ENCODE measurements around the gene AFF3. TPM values are rescaled to one million over a fixed set of nuclear protein-coding genes. Genes with fewer than 3 reads are reported as not detected.
A peak's percentile ranks its signal among the peaks of the same experiment; 100 is the strongest.

AFF3 gene
- total RNA-seq, 6 experiments from 2014 or later, result 1.3 to 7.3 (median 6.4) TPM

- no peaks in the 10 kb centered on the region for H3K9me3 ChIP-seq
- TF ChIP-seq, protein P1, sequence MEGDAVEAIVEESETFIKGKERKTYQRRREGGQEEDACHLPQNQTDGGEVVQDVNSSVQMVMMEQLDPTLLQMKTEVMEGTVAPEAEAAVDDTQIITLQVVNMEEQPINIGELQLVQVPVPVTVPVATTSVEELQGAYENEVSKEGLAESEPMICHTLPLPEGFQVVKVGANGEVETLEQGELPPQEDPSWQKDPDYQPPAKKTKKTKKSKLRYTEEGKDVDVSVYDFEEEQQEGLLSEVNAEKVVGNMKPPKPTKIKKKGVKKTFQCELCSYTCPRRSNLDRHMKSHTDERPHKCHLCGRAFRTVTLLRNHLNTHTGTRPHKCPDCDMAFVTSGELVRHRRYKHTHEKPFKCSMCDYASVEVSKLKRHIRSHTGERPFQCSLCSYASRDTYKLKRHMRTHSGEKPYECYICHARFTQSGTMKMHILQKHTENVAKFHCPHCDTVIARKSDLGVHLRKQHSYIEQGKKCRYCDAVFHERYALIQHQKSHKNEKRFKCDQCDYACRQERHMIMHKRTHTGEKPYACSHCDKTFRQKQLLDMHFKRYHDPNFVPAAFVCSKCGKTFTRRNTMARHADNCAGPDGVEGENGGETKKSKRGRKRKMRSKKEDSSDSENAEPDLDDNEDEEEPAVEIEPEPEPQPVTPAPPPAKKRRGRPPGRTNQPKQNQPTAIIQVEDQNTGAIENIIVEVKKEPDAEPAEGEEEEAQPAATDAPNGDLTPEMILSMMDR (IDR thresholded peaks at IDR 0.05), result no peak
- TF ChIP-seq POLR2A (IDR thresholded peaks at IDR 0.05), result no peak
- no peak overlapping the region for H3K27ac ChIP-seq
- H3K36me3 ChIP-seq, result no peaks in the 10 kb centered on the region
- DNase-seq (no peak), ATAC-seq (no peak)
- no CpG with 5 or more reads among the region's 1 CpG for WGBS (ENCODE audit: insufficient coverage, low coverage, low lambda C conversion rate, missing lambda C conversion rate)
- no peaks in the 10 kb centered on the region for H3K4me1 ChIP-seq
- H3K4me3 ChIP-seq, result no peak overlapping the region
- intact Hi-C loops (cut with DNase I), result no loop called here
- no peaks in the 10 kb centered on the region for H3K27me3 ChIP-seq
These were observed 101.5 kb downstream of the AFF3 start for GRCh38 chr2:100040906-100041305.

GRCh38 chr2:100039291-100039980 lies 103.0 kb downstream of the AFF3 start:
- 81% methylated on average over 7 of the region's 7 CpGs for WGBS (ENCODE audit: insufficient coverage, low coverage, low lambda C conversion rate, missing lambda C conversion rate)
- DNase-seq (no peak), ATAC-seq (peak in 2 of 4 donors; percentile 26 to 38)
- Histone ChIP-seq H3K4me1 (no peaks in the 10 kb centered on the region), H3K9me3 (no peaks in the 10 kb centered on the region), H3K36me3 (no peaks in the 10 kb centered on the region), H3K4me3 (no peak overlapping the region), H3K27ac (no peak overlapping the region), H3K27me3 (no peaks in the 10 kb centered on the region)
- intact Hi-C loops (cut with DNase I), result no loop called here
- TF ChIP-seq POLR2A (IDR thresholded peaks at IDR 0.05), result no peak

GRCh38 chr2:100038011-100038410 lies 104.4 kb downstream of the AFF3 start:
- TF ChIP-seq, protein P1 (IDR thresholded peaks at IDR 0.05), result no peak
- no peak for TF ChIP-seq POLR2A (IDR thresholded peaks at IDR 0.05)
- 81% methylated on average over 6 of the region's 6 CpGs for WGBS (ENCODE audit: insufficient coverage, low coverage, low lambda C conversion rate, missing lambda C conversion rate)
- no peaks in the 10 kb centered on the region for H3K4me1 ChIP-seq
- no peak for DNase-seq
- no peaks in the 10 kb centered on the region for H3K36me3 ChIP-seq
- no peaks in the 10 kb centered on the region for H3K9me3 ChIP-seq
- H3K4me3 ChIP-seq, result no peak overlapping the region
- intact Hi-C loops (cut with DNase I), result no loop called here
- no peaks in the 10 kb centered on the region for H3K27me3 ChIP-seq
- no peak for ATAC-seq
- no peak overlapping the region for H3K27ac ChIP-seq

DNA sequence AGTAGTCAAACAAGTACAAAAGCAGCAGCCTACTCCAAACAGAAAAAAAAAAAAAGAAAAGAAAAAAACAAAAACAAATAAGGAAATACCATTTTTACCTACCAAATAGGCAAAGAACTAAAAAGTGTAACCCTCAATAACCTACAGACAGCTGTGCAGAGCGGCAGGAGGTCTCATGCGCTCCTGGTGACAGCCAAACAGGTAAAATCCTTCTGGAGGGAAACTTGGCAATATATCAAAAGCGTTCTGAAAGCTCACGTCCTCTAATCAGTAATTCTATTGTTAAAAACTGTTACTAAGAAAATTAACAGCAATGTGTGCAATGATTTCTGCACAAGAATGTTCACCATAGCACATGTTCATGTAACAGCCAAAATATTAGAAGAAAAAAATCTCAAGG lies 105.6 kb downstream of the AFF3 start:
- TF ChIP-seq POLR2A (IDR thresholded peaks at IDR 0.05), result no peak
- TF ChIP-seq, protein P1 (IDR thresholded peaks at IDR 0.05), result no peak
- ATAC-seq (no peak), DNase-seq (no peak)
- intact Hi-C loops (cut with DNase I), result no loop called here
- H3K27me3 ChIP-seq, result no peaks in the 10 kb centered on the region
- H3K9me3 ChIP-seq, result no peaks in the 10 kb centered on the region
- H3K4me3 ChIP-seq, result no peak overlapping the region
- H3K36me3 ChIP-seq, result no peaks in the 10 kb centered on the region
- 64% methylated on average over 4 of the region's 4 CpGs for WGBS (ENCODE audit: insufficient coverage, low coverage, low lambda C conversion rate, missing lambda C conversion rate)
- H3K27ac ChIP-seq, result no peak overlapping the region
- no peaks in the 10 kb centered on the region for H3K4me1 ChIP-seq

GRCh38 chr2:100036026-100036425 lies 106.4 kb downstream of the AFF3 start:
- no peaks in the 10 kb centered on the region for H3K36me3 ChIP-seq
- TF ChIP-seq POLR2A (IDR thresholded peaks at IDR 0.05), result no peak
- TF ChIP-seq, protein P1 (IDR thresholded peaks at IDR 0.05), result no peak
- no peak overlapping the region for H3K4me3 ChIP-seq
- H3K27me3 ChIP-seq, result no peaks in the 10 kb centered on the region
- no peak for DNase-seq
- H3K27ac ChIP-seq, result no peak overlapping the region
- intact Hi-C loops (cut with DNase I), result no loop called here
- no peak for ATAC-seq
- peaks cover 0 to 6% (median 0%) of the 10 kb centered on the region in 4 donors for H3K4me1 ChIP-seq
- H3K9me3 ChIP-seq, result no peaks in the 10 kb centered on the region
- 94% methylated on average over 2 of the region's 2 CpGs for WGBS (ENCODE audit: insufficient coverage, low coverage, low lambda C conversion rate, missing lambda C conversion rate)

Measured in right lobe of liver (tissue), 6 donors.